Gastroesophageal sphincter (tissue), 3 donors: ENCODE data around the gene ENTPD1.
"Not testable (repeated sequence)": the region's sequence is repeated elsewhere in the genome, so short reads cannot be mapped to it uniquely, and the experiment has no call there.

Source experiments
- POLR2A ChIP-seq, 2 donors: fragments of 450-650 bp; IDR thresholded peaks; one replicate each; pipeline ENCODE4 v1.6.1; 2017; ENCODE audit warnings: antibody characterized with exemption in 2 of 2, mild to moderate bottlenecking in 2 of 2, moderate library complexity in 1 of 2
- POLR2AphosphoS5 ChIP-seq: sonication (generic); formaldehyde crosslinking; IDR thresholded peaks from one replicate; pipeline ENCODE4 v1.6.1; 2017; ENCODE audit warnings: antibody characterized with exemption
- TF ChIP-seq, protein P1 (sequence below), 4 experiments: fragments of 200-600 bp in 2 of 4; fragments of 450-650 bp in 2 of 4; sonication (generic) in 1 of 4; IDR thresholded peaks; one replicate each; pipeline ENCODE4 v1.5.1; 2017 to 2019; ENCODE audit warnings: antibody characterized with exemption in 4 of 4, mild to moderate bottlenecking in 2 of 4, moderate library complexity in 2 of 4

DNA sequence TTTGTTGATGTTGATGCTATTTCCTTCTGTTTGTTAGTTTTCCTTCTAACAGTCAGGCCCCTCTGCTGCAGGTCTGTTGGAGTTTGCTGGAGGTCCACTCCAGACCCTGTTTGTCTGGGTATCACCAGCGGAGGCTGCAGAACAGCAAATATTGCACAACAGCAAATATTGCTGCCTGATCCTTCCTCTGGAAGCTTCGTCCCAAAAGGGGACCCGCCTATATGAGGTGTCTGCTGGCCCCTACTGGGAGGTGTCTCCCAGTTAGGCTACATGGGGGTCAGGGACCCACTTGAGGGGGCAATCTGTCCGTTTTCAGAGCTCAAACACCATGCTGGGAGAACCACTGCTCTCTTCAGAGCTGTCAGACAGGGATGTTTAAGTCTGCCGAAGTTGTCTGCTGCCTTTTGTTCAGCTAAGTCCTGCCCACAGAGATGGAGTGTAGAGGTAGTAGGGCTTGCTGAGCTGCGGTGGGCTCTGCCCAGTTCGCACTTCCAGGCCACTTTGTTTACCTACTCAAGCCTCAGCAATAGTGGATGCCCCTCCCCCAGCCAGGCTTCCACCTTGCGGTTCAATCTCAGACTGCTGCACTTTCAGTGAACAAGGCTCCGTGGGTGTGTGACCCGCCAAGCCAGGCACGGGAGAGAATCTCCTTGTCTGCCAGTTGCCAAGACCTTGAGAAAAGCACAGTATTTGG is 50.9 kb downstream of the ENTPD1 start:
- TF ChIP-seq, protein P1, sequence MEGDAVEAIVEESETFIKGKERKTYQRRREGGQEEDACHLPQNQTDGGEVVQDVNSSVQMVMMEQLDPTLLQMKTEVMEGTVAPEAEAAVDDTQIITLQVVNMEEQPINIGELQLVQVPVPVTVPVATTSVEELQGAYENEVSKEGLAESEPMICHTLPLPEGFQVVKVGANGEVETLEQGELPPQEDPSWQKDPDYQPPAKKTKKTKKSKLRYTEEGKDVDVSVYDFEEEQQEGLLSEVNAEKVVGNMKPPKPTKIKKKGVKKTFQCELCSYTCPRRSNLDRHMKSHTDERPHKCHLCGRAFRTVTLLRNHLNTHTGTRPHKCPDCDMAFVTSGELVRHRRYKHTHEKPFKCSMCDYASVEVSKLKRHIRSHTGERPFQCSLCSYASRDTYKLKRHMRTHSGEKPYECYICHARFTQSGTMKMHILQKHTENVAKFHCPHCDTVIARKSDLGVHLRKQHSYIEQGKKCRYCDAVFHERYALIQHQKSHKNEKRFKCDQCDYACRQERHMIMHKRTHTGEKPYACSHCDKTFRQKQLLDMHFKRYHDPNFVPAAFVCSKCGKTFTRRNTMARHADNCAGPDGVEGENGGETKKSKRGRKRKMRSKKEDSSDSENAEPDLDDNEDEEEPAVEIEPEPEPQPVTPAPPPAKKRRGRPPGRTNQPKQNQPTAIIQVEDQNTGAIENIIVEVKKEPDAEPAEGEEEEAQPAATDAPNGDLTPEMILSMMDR (IDR thresholded peaks at IDR 0.05): not testable (repeated sequence)
- TF ChIP-seq POLR2AphosphoS5; POLR2A (IDR thresholded peaks at IDR 0.05): not testable (repeated sequence)
